Right lobe of liver (tissue), 4 donors: Measurements from ENCODE around the gene RETREG1.

Experiments
- POLR2A ChIP-seq: fragments of 450-650 bp; IDR thresholded peaks from one replicate; pipeline ENCODE4 v1.6.1; 2017; ENCODE audit warnings: antibody characterized with exemption, mild to moderate bottlenecking
- TF ChIP-seq, protein P1 (sequence below), 4 donors: fragments of 200-600 bp in 3 of 4; fragments of 450-650 bp in 1 of 4; IDR thresholded peaks; one replicate each; pipeline versions ENCODE4 v1.5.1 to v1.8.0; 2016 to 2022; ENCODE audit warnings: antibody characterized with exemption in 4 of 4, mild to moderate bottlenecking in 2 of 4
- donor health status: DM: no; HTN: no; CAD: no.
- donor health status: DM: no; HTN: no; CAD: no.
- donor health status: DM: no; HTN: yes; CAD: no.

DNA sequence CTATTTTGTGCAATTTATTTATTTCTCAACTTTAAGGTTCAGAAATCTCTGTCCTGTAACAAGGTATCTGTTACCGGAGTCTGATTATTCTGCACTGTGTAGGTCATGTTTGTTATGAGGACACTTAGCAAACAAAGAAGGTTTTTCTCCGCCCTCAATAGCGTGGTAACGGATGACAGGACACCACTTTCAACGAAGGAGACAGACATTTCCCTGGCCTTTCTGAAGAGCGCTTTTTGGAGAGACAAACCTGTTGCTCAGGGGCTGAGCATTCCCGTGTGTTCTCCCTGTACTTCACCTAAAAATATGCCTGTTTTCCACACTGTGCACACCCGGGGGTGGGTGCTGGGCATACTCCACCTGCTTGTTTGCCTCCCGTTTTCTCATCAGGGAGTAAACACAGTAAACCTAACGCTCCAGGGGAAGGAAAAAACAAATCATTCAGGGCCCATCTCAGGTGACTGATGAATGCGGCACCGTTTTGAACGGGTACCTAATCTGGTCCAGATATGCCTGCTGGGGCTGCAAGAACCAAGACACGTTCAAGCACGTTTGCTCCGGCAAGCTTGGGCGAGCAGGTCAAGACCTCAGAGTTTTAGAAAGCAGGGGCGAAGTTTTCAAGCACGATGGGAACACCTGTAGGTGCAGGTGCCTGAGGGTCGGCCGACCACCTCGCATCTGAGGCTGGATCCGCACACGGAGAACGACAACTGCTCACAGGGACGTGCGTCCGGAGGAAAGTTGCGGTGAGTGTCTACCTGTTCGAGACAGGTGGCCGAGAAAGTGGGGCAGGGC is 859 bp downstream of the RETREG1 start:
- TF ChIP-seq, protein P1, sequence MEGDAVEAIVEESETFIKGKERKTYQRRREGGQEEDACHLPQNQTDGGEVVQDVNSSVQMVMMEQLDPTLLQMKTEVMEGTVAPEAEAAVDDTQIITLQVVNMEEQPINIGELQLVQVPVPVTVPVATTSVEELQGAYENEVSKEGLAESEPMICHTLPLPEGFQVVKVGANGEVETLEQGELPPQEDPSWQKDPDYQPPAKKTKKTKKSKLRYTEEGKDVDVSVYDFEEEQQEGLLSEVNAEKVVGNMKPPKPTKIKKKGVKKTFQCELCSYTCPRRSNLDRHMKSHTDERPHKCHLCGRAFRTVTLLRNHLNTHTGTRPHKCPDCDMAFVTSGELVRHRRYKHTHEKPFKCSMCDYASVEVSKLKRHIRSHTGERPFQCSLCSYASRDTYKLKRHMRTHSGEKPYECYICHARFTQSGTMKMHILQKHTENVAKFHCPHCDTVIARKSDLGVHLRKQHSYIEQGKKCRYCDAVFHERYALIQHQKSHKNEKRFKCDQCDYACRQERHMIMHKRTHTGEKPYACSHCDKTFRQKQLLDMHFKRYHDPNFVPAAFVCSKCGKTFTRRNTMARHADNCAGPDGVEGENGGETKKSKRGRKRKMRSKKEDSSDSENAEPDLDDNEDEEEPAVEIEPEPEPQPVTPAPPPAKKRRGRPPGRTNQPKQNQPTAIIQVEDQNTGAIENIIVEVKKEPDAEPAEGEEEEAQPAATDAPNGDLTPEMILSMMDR (IDR thresholded peaks at IDR 0.05), result no peak
- TF ChIP-seq POLR2A, result no peak
